ENCODE results near the gene GRB14.

The GRB14 gene

GRCh38 chr2:164464376-164464775 lies 156.9 kb downstream of the GRB14 start:
- DNase-seq (ENCODE audit: low read depth, low spot score): no peak
- POLR2A ChIA-PET: no interaction called here
- no peak for TF ChIP-seq CTCF (IDR thresholded peaks at IDR 0.05; ENCODE audit: insufficient read depth, low read length, missing control alignments)
- no peak overlapping the region for H3K4me3 ChIP-seq (ENCODE audit: low read depth, low read length)
- CTCF ChIA-PET: interaction anchor here (1.0 kb wide), 1 partner anchor 1309 kb away, joined by 3 read pairs; no protein-coding TSS in a partner anchor

GRCh38 chr2:164458792-164459191 lies 162.5 kb downstream of the GRB14 start:
- DNase-seq (ENCODE audit: low read depth, low spot score): no peak
- ChIA-PET CTCF (no interaction called here), POLR2A (no interaction called here)
- no peak overlapping the region for H3K4me3 ChIP-seq (ENCODE audit: low read depth, low read length)
- TF ChIP-seq CTCF (IDR thresholded peaks at IDR 0.05; ENCODE audit: insufficient read depth, low read length, missing control alignments): no peak

DNA sequence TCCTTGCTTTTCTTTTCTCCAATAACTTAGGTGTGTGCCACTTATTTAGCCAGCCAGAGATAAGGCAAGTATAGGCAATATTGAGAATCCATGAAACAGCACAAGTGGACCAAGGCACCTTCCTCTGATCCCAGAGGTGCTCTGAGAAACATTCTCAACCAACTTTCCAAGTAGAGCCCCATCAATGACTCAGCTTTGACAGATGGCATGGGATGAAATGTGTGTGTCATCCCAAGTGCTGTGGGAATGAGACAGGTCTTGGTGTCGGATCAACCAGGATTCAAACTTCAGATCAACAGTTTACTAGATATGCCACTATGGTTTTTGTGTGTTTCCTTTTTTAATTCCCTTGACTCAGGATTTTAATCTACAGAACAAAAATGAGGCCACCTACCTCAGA lies 164.0 kb downstream of the GRB14 start:
- ChIA-PET CTCF (no interaction called here), POLR2A (no interaction called here)
- H3K4me3 ChIP-seq (ENCODE audit: low read depth, low read length): no peak overlapping the region
- DNase-seq (ENCODE audit: low read depth, low spot score): no peak
- TF ChIP-seq CTCF (IDR thresholded peaks at IDR 0.05; ENCODE audit: insufficient read depth, low read length, missing control alignments): no peak

DNA sequence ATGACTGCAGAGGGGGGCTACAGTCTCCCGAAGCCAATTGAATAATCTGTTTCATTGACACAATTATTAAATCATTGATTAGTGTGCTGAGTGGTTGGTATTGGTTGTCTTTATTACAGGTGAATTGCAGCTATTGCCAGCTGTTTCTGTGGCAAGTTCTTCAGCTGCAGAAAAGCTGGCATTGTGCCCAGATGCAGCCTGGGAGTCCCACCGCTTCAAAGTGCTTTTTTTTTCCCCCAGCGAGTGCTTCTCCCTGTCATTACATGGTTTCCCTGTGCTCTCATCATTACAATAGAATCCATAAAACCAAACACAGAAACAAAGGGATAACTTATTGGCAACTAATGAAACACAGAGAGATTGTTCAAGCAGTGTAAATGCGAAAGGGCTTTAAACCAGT lies 164.7 kb downstream of the GRB14 start:
- TF ChIP-seq CTCF (IDR thresholded peaks at IDR 0.05; ENCODE audit: insufficient read depth, low read length, missing control alignments): no peak
- CTCF ChIA-PET: no interaction called here
- H3K4me3 ChIP-seq (ENCODE audit: low read depth, low read length): no peak overlapping the region
- no peak for DNase-seq (ENCODE audit: low read depth, low spot score)
- POLR2A ChIA-PET: no interaction called here

GRCh38 chr2:164453656-164454305 lies 167.5 kb downstream of the GRB14 start:
- ChIA-PET POLR2A (no interaction called here), CTCF (no interaction called here)
- DNase-seq (ENCODE audit: low read depth, low spot score): no peak

GRCh38 chr2:164450278-164450677 lies 171.0 kb downstream of the GRB14 start:
- no peak overlapping the region for H3K4me3 ChIP-seq (ENCODE audit: low read depth, low read length)
- POLR2A ChIA-PET: no interaction called here
- DNase-seq (ENCODE audit: low read depth, low spot score): no peak
- CTCF ChIA-PET: no interaction called here
- no peak for TF ChIP-seq CTCF (IDR thresholded peaks at IDR 0.05; ENCODE audit: insufficient read depth, low read length, missing control alignments)

More at GRCh38 chr2:164453656-164454305, 167.5 kb downstream of the GRB14 start:
- no peak overlapping the region for H3K4me3 ChIP-seq (ENCODE audit: low read depth, low read length)
- no peak for TF ChIP-seq CTCF (IDR thresholded peaks at IDR 0.05; ENCODE audit: insufficient read depth, low read length, missing control alignments)
